ENCODE measurements around the gene ZCRB1.
A peak's percentile ranks its signal among the peaks of the same experiment; 100 is the strongest.
"Not testable (repeated sequence)": the region's sequence is repeated elsewhere in the genome, so short reads cannot be mapped to it uniquely, and the experiment has no call there.

ZCRB1 gene, protein sequence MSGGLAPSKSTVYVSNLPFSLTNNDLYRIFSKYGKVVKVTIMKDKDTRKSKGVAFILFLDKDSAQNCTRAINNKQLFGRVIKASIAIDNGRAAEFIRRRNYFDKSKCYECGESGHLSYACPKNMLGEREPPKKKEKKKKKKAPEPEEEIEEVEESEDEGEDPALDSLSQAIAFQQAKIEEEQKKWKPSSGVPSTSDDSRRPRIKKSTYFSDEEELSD

DNA sequence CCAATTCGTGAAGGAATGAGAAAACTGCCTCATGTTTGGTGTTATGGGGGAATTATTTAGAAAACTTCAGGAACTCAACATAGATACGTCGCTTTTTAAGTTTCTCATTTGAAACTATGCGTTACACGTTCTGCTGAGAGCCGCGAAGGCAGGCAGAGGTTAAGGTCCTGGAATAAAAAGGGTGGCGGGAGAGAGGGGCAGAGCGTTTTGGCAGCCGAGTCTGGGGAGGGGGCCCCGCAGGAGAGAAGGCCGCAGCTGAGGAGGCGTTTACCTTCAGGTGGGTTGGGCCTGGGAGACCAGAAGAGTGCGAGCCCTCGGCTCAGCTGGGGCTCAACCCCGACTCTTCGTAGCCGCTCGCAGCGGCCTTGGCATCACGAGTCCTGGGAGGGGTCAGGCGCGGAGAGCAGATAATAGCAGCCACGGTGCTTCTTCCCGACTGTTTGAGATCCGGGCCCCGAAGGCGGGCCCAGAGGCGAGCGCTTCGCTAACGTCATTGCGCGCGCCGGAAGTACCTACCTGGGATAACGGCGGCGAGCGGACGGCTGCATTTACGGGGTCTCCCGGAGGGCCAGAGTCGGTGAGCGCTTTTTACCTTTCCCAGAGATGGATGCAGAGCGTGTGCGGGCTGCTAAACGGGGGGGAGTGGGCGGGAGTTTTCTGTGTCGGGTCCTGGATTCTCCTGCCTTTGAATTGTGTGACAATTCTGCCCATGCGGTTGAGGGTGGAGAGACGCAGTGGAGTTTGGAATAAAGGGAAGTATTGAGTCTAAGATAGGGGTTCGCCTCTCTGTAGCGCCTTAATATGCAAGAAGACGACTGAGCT is at the start of gene ZCRB1, which contains the start of gene PPHLN1:
Gene ZCRB1, minus strand, starts transcription at position 442 of the 822 bp plus-strand sequence. CDS start 1,992 bp downstream, outside the sequence.
Gene PPHLN1, plus strand, starts transcription at position 515 of the 822 bp plus-strand sequence. CDS start 9,736 bp downstream, outside the sequence.
- peak; percentile 60 to 70 for DNase-seq (ENCODE audit: low read depth in 2 of 2)

DNA sequence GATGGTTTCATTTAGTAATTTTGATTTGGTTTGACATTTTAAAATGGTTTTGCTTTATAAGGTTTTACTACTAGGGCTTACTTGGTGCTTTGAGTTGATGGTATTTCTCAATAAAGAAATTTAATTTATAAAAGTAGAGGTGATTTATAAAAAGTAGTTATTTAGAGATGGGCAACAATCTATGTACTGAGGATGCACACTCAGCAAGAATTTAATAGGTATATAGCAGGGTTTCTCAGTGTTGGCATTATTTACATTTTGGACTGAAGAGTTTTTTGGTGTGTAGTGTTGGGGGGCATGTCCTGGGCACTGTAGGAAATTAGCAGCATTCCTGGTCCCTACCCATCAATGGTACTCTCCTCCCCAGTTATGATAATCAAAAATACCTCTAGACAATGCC is 47.8 kb upstream of the ZCRB1 start:
- DNase-seq (ENCODE audit: low read depth in 2 of 2), result no peak

DNA sequence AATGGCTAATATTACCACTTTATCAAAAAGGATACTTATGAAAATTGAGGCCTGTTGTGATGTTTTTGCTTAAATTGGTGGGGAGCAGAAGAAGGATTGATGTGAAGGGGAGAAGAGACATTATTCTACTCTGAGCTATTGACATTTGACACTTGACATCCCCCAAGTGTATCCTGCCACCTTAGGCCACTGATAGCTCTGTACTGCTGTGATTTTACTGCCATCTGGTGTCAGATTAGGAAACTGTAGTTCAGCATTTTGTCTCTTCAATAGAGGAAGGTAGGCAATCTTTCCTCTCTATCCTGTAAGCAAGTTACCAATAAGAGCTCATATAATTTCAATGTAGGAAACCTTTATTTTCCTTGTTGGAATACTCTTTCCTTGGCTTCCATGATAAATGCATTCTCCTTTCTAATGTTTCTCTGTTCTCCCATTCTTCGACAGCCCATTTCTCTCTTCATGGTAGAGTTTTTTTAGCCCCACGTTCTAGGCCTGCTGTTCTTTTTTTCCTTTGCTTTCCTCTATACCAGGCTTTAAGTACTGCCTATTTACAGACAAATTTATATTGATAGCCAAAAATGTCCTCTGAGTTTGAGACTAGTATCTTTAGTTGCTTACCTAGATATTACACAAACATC is 46.4 kb upstream of the ZCRB1 start:
- no peak for DNase-seq (ENCODE audit: low read depth in 2 of 2)

- no peak for DNase-seq (ENCODE audit: low read depth in 2 of 2)
Measured at GRCh38 chr12:42370013-42370412, 44.1 kb upstream of the ZCRB1 start.

GRCh38 chr12:42365486-42365885 is 39.6 kb upstream of the ZCRB1 start:
- DNase-seq (ENCODE audit: low read depth in 2 of 2), result no peak

DNA sequence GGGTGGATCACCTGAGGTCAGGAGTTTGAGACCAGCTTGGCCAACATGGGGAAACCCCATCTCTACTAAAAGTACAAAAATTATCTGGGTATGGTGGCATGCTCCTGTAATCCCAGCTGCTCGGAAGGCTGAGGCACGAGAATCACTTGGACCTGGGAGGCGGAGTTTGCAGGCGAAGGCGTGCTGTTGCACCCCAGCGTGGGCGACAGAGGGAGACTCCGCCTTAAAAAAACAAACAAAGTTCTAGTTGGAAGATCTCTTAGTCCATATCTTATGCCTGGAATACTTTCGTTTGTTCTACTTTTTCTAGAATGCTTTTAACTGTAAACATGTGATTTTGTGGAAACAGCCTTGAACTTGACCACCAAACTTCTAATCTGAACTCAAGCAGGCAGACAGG is 38.8 kb upstream of the ZCRB1 start:
- DNase-seq (ENCODE audit: low read depth in 2 of 2), result no peak

DNA sequence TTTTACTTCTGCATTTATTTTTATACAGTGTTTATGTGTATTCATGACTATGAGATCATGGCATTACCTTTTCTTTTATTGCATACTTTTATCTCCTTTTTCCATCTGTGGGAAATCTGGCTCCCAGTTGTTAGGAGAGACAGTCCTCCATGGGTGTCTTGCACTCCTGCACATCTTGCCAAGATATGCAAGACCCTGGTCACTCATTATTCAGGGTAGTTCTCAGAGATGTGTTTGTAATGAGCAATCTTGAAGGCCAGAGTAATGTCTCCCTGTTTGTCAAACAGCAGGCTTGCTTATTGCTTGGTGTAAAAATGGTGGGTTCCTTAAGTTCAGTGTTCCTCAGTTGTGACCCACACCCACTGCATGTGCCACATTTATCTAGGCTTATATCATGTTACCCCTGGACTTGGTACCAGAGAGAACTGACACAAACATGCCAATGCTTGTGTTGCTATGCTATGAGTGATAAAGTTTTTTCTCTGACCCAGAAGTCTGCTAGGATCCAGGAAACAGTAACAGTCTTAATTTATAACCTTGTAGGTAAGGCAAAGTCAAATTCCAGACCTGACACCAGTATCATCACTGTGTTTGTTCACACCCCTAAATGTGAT is 36.9 kb upstream of the ZCRB1 start:
- no peak for DNase-seq (ENCODE audit: low read depth in 2 of 2)

DNA sequence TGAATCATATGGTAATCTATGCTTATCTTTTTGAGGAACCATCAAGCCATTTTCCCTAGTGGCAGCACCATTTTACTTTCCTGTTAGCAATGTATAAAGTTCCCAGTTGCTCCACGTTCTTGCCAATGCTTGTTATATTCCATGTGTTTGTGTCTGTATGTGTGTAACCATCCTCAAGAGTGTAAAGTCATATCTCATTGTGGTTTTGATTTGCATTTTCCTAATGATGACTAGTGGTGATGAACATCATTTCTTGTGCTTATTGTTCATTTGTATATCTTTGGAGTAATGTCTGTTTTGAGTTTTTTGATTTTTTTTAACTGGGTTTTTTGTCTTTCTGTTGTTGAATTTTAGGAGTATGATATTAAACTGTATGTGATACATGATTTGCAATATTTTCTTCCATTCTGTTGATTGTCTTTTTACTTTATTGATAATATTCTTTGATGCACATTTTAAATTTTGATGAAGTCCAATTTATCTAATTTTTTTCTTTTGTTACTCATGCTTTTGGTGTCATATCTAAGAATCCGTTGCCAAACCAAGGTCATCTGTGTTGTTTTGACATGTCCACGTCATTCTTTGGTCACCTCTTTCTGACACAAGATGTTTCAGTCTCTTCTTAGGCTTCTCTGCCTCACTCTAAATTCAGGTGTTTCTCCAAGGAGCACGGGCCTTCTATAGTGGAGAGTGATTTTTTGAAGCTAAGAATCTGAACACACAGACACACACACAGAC is 36.2 kb upstream of the ZCRB1 start:
- no peak for DNase-seq (ENCODE audit: low read depth in 2 of 2)

DNA sequence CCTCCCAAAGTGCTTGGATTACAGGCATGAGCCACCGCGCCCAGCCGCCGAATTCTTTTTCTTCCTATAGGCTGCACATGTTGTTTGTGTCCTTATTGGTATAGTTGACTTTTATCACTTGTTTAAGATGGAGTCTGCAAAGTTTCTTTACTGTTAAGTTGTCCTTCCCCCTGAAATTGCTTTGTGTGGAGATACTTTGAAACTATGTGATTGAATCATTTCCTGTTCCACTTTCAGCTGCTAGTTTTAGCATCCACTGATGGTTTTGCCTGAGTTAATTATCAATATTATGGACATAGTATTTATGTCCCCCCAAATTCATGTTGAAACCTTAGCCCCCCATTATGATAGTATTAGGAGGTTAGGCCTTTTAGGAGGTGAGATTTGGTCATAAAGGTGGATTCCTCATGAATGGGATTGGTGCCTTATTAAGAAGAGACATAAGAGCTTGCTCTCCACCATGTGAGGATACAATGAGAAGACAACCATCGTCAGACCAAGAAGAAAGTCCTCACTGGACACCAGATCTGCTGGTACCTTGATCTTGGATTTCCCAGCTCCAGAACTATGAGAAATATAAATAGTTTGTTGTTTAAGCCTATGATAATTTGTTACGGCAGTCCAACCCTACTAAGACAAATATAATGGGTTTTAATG is 35.0 kb upstream of the ZCRB1 start:
- no peak for DNase-seq (ENCODE audit: low read depth in 2 of 2)

- no peak for DNase-seq (ENCODE audit: low read depth in 2 of 2)
Measured at GRCh38 chr12:42356344-42356743, 30.4 kb upstream of the ZCRB1 start.

DNA sequence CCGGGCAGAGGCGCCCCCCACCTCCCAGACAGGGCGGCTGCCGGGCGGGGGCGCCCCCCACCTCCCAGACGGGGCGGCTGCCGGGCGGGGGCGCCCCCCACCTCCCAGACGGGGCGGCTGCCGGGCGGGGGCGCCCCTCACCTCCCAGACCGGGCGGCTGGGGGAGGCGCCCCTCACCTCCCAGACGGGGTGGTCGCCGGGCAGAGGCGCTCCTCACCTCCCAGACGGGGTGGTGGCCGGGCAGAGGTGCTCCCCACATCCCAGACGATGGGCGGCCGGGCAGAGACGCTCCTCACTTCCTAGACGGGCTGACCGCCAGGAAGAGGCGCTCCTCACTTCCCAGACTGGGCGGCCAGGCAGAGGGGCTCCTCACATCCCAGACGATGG is 24.1 kb upstream of the ZCRB1 start:
- not testable (repeated sequence) for DNase-seq (ENCODE audit: low read depth in 2 of 2)

- DNase-seq (ENCODE audit: low read depth in 2 of 2), result not testable (repeated sequence)
Measured at GRCh38 chr12:42349119-42350020, 23.5 kb upstream of the ZCRB1 start.

DNA sequence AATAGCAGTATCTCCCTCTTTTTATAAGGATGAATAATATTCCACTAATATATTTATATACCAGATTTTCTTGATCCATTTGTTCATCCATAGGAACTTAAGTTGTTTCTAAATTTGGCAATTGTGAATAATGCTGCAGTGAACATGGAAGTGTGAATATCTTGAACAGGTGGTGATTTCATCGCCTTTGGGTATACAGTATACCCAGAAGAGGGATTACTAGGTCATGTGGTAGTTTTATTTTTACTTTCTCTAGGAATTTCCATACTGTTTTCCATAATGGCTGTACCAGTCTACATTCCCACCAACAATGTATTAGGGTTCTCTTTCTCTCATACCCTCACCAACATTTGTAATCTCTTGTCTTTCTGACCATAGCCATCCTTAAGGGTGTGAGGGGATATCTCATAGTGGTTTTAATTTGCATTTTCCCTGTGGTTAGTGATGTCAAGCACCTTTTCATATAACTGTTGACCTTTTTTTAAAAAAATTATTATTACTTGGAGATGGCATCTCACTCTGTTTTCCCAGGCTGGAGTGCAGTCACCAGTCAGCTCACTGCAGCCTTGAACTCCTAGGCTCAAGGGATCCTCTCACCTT is 20.6 kb upstream of the ZCRB1 start:
- DNase-seq (ENCODE audit: low read depth in 2 of 2), result no peak

- no peak for DNase-seq (ENCODE audit: low read depth in 2 of 2)
Measured at GRCh38 chr12:42343721-42344120, 17.8 kb upstream of the ZCRB1 start.

DNA sequence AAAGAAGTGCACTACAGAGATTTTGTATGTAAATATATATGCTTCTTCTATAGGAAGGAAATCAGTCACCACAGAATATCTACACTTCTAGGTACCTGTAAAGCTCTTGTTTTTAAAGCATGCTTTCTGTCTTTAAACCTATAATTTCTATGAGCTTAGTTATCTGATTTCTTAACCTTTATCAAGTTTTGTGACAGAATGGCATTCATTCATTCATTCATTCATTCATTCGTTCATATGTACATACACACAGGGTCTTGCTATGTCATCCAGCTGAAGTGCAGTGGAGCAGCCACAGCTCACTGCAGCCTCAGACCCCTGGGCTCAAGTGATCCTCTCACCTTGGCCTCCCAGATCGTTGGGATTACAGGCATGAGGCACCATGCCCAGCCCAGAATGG is 16.1 kb upstream of the ZCRB1 start:
- DNase-seq (ENCODE audit: low read depth in 2 of 2), result no peak

DNA sequence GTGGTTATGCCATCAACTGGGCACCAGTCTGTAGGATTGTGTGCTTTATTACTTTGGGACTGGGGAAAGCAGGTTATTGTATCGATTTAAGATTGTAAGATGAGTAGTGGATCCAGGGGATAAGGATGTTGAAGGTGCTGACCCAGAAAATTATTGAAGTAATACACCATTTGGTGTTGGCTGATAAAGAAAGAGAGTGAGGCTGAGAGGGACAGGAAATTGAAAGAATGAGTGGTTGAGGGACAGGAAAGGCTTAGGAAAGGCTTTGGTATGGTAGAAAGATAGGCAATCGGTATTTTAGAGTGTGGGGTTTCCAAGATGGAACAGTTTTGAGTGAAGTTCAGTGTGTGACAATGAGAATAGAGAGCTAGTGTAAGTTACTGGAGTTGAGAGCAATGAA is 12.4 kb upstream of the ZCRB1 start:
- no peak for DNase-seq (ENCODE audit: low read depth in 2 of 2)

- no peak for DNase-seq (ENCODE audit: low read depth in 2 of 2)
Measured at GRCh38 chr12:42336286-42336685, 10.4 kb upstream of the ZCRB1 start.

DNA sequence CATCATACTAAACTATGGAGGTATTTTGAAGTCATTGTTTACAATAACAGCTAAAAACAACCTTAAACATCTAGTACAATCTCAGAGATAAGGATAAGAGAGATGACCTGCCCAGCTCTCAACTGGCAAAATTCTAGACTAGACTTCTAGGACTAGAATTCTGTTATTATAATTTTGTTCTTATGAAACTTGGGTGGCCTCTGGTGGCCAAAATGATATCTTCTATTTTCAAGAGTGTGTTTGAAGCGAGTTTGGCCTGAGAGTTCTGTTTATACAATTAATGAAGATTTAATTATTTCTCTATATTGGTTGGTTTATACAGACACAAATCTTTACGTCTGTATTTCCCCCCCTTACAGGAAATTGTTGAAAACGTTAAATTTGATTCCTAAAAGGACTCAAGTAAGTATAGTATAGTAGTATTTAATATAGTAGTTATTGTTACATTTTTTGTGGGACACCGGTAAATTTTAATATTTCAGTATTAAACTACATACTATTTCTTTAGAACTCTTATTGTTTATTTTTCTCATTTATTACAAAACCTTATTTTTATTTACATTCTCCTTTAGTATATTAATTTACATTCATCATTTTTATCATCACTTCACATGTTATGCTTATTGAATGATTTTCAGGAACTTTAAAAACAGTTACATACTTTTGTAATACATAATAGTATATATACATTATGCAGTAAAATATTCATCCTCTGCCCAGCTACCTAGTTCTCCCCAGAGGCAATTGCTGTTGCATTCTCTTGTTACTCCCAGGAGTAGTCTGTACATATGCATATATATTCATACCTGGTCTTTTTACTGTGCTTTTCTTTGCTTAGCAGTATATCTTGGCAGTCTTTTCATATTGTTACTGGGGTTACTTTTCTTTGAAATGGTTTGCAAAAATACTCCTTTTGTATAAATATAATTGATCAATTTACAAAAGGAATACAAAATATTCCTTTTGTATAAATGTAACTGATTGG is 6.7 kb upstream of the ZCRB1 start:
- DNase-seq (ENCODE audit: low read depth in 2 of 2), result no peak
